T follicular helper cell (primary cell): ENCODE data around the gene GALNT10.

ENCODE experiments used
- DNase-seq: peaks from one replicate; pipeline ENCODE4 v3.0.0-alpha.2; 2020; ENCODE audit warnings: low read depth

Gene GALNT10

GRCh38 chr5:154445422-154446194, 255.1 kb downstream of the GALNT10 start, which contains the start of gene SAP30L:
Gene SAP30L (plus strand): TSS chr5:154445997. CDS start chr5:154446605, 608 bp downstream.
- peak; percentile 92 for DNase-seq

GRCh38 chr5:154446195-154447088, 255.9 kb downstream of the GALNT10 start:
- peak; percentile 22 for DNase-seq

- DNase-seq: no peak
These were observed 256.7 kb downstream of the GALNT10 start for GRCh38 chr5:154447089-154447725.

- no peak for DNase-seq
These were observed 259.3 kb downstream of the GALNT10 start for GRCh38 chr5:154449786-154450185.

- no peak for DNase-seq
These were observed 261.4 kb downstream of the GALNT10 start for GRCh38 chr5:154451957-154452356.

- no peak for DNase-seq
These were observed 265.1 kb downstream of the GALNT10 start for GRCh38 chr5:154455585-154455984.

- no peak for DNase-seq
These were observed 266.0 kb downstream of the GALNT10 start for GRCh38 chr5:154456540-154456939.

- no peak for DNase-seq
These were observed 268.5 kb downstream of the GALNT10 start for GRCh38 chr5:154459015-154459414.

GRCh38 chr5:154460172-154460571, 269.6 kb downstream of the GALNT10 start:
- DNase-seq: no peak

GRCh38 chr5:154461531-154461930, 271.0 kb downstream of the GALNT10 start:
- no peak for DNase-seq

- no peak for DNase-seq
These were observed 273.9 kb downstream of the GALNT10 start for GRCh38 chr5:154464438-154464837.

- no peak for DNase-seq
These were observed 274.6 kb downstream of the GALNT10 start for GRCh38 chr5:154465169-154465568.

GRCh38 chr5:154466147-154466546, 275.6 kb downstream of the GALNT10 start:
- no peak for DNase-seq

- DNase-seq: no peak
These were observed 276.1 kb downstream of the GALNT10 start for GRCh38 chr5:154466671-154467070.

- DNase-seq: peak; percentile 60
These were observed 277.3 kb downstream of the GALNT10 start for GRCh38 chr5:154467655-154468354.

- no peak for DNase-seq
These were observed 279.6 kb downstream of the GALNT10 start for GRCh38 chr5:154470137-154470536.
